Panc1 (cell line): ENCODE measurements around the gene RGS14. TPM values are rescaled to one million over a fixed set of nuclear protein-coding genes. Genes with fewer than 3 reads are reported as not detected.

Experiments used
- ATAC-seq: fragments of 200-7000 bp; cut with Tn5 transposase; 2 replicates; pipeline ENCODE4 v1.9.1; 2020; ENCODE audit warnings: mild to moderate bottlenecking, moderate library complexity
- BruUV-seq: library from RNA; stranded (reverse); fragments of 400-500 nt; replicated peaks from 2 replicates; lab custom pipeline; 2021; lab: Mats Ljungman, UMichigan
- CTCF ChIA-PET: fragments of 300-600 bp; sonication (Branson Sonifier 250); formaldehyde crosslinking; loops from one replicate; lab custom pipeline; 2022; ENCODE audit warnings: antibody characterized with exemption; lab: Charles Lee
- POLR2A ChIA-PET: fragments of 300-600 bp; sonication (Branson Sonifier 250); formaldehyde crosslinking; loops from one replicate; lab custom pipeline; 2022; ENCODE audit warnings: antibody characterized with exemption; lab: Charles Lee
- DNase-seq: peaks from one replicate; pipeline ENCODE4 v3.0.0-alpha.2; 2010; ENCODE audit warnings: low read depth, low spot score
- H3K27ac ChIP-seq: 2 replicates; pipeline ENCODE4 v1.5.1; 2011; ENCODE audit warnings: mild to moderate bottlenecking, low read length, inconsistent platforms
- H3K27me3 ChIP-seq: fragments of 200-500 bp; sonication (Bioruptor generic); 2 replicates; pipeline ENCODE4 v1.6.0; 2014; ENCODE audit warnings: low read length, inconsistent platforms; ENCODE audit not compliant: control insufficient read depth, insufficient read depth
- H3K36me3 ChIP-seq: fragments of 200-500 bp; sonication (Bioruptor generic); 2 replicates; pipeline ENCODE4 v1.5.1; 2014; ENCODE audit warnings: inconsistent platforms, mild to moderate bottlenecking, low read length, moderate library complexity; ENCODE audit not compliant: control insufficient read depth, insufficient read depth
- H3K4me1 ChIP-seq: 2 replicates; pipeline ENCODE4 v1.5.1; 2011; ENCODE audit warnings: inconsistent platforms, mild to moderate bottlenecking, low read length, moderate library complexity; ENCODE audit not compliant: control insufficient read depth, insufficient read depth
- H3K4me3 ChIP-seq, 2 experiments: 2 replicates each; pipeline ENCODE4 v1.5.1; 2011 to 2012; ENCODE audit warnings: low read depth in 2 of 2, low read length in 2 of 2, mild to moderate bottlenecking in 2 of 2, inconsistent platforms in 1 of 2, moderate library complexity in 1 of 2
- H3K9me3 ChIP-seq: fragments of 200-500 bp; sonication (Bioruptor generic); 2 replicates; pipeline ENCODE4 v1.5.1; 2014; ENCODE audit warnings: low read depth, mild to moderate bottlenecking, inconsistent platforms, low read length, moderate library complexity; ENCODE audit not compliant: control insufficient read depth, insufficient read depth
- POLR2AphosphoS5 ChIP-seq: IDR thresholded peaks from 2 replicates; pipeline ENCODE4 v1.6.1; 2012; ENCODE audit warnings: mild to moderate bottlenecking, low read depth, low read length, moderate library complexity
- SIN3A ChIP-seq: IDR thresholded peaks from 2 replicates; pipeline ENCODE4 v1.6.1; 2012; ENCODE audit warnings: low read depth, mild to moderate bottlenecking, low read length, moderate library complexity, borderline replicate concordance; ENCODE audit not compliant: insufficient read depth
- TCF7L2 ChIP-seq: IDR thresholded peaks from 2 replicates; pipeline ENCODE4 v1.6.1; 2011; ENCODE audit warnings: mild to moderate bottlenecking, low read depth, low read length, inconsistent platforms
- in situ Hi-C: cut with HindIII; loops from 2 replicates; pipeline ENCODE4 v1.10.0; 2016; ENCODE audit warnings: low sequenced_read_pairs, low pct_unique_long_range_greater_than_20kb
- intact Hi-C: fragments of 100-400 bp; cut with micrococcal nuclease; formaldehyde crosslinking; loops from one replicate; pipeline ENCODE4 v1.10.0; 2022; ENCODE audit not compliant: unreplicated experiment
- total RNA-seq: library from RNA; stranded (reverse); gene quantifications from one replicate; pipeline ENCODE4 v1.2.1, GENCODE V29; 2021; ENCODE audit not compliant: unreplicated experiment
- TF ChIP-seq, protein P1 (sequence below), 2 experiments: IDR thresholded peaks; 2 replicates each; pipeline ENCODE4 v1.6.1; 2011 to 2012; ENCODE audit warnings: low read depth in 2 of 2, control low read depth in 1 of 2, low read length in 1 of 2, mild to moderate bottlenecking in 1 of 2, moderate library complexity in 1 of 2; ENCODE audit not compliant: insufficient read depth in 1 of 2
- TF ChIP-seq, protein P2 (sequence below): fragments of 450-650 bp; IDR thresholded peaks from 2 replicates; pipeline ENCODE4 v1.5.1; 2017; ENCODE audit warnings: mild to moderate bottlenecking

Gene RGS14
- total RNA-seq, 1 experiment from 2014 or later: 13.5 TPM

DNA sequence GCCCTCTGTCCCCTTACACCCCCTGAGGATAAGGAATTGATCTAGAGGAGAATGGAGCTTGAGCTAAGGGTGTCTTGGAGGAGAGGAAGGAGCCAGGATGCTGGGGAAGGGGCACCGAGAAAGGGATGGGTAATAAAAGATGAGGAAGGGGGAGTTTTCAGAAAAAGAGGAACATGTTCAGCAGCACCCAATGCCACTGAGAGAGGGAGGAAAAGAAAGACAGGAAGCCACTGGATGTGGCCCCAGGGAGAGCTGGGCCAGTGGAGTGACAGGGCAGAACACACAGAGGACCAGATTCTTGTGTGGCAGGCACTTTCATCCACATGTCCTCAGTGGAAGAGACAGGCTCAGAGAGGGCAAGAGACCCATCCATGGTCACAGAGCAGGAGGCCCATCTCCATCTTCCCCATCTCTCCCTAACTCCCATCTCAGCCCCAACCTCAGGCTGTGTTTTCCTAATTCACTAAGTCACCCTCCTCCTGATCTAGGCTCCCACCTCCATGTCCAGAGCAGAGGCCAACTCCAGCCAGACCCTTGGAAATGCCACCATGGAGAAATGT is 35.6 kb downstream of the RGS14 start:
- Histone ChIP-seq H3K4me1 (peaks cover 3% of the 10 kb centered on the region; the same call in 1 of the 2 replicates), H3K9me3 (no peaks in the 10 kb centered on the region), H3K36me3 (no peaks in the 10 kb centered on the region), H3K4me3 (no peak overlapping the region), H3K27ac (no peak overlapping the region), H3K27me3 (no peaks in the 10 kb centered on the region)
- ChIA-PET CTCF (interaction anchor here (1.3 kb wide), 1 partner anchor 9 kb away, joined by 3 read pairs; no protein-coding TSS in a partner anchor), POLR2A (no interaction called here)
- intact Hi-C loops: loop anchor here (5.0 kb wide), 1 partner anchor 104 kb away; the partner anchor contains the start of gene PDLIM7
- in situ Hi-C loops: no loop called here
- DNase-seq (no peak), ATAC-seq (no peak)
- TF ChIP-seq, protein P1, sequence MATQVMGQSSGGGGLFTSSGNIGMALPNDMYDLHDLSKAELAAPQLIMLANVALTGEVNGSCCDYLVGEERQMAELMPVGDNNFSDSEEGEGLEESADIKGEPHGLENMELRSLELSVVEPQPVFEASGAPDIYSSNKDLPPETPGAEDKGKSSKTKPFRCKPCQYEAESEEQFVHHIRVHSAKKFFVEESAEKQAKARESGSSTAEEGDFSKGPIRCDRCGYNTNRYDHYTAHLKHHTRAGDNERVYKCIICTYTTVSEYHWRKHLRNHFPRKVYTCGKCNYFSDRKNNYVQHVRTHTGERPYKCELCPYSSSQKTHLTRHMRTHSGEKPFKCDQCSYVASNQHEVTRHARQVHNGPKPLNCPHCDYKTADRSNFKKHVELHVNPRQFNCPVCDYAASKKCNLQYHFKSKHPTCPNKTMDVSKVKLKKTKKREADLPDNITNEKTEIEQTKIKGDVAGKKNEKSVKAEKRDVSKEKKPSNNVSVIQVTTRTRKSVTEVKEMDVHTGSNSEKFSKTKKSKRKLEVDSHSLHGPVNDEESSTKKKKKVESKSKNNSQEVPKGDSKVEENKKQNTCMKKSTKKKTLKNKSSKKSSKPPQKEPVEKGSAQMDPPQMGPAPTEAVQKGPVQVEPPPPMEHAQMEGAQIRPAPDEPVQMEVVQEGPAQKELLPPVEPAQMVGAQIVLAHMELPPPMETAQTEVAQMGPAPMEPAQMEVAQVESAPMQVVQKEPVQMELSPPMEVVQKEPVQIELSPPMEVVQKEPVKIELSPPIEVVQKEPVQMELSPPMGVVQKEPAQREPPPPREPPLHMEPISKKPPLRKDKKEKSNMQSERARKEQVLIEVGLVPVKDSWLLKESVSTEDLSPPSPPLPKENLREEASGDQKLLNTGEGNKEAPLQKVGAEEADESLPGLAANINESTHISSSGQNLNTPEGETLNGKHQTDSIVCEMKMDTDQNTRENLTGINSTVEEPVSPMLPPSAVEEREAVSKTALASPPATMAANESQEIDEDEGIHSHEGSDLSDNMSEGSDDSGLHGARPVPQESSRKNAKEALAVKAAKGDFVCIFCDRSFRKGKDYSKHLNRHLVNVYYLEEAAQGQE (IDR thresholded peaks at IDR 0.05; ENCODE audit: insufficient read depth in 1 of 2, low read depth in 2 of 2, low read length in 1 of 2): no peak
- no peak for TF ChIP-seq TCF7L2
- no peak for TF ChIP-seq POLR2AphosphoS5
- no peak for TF ChIP-seq SIN3A
- TF ChIP-seq, protein P2, sequence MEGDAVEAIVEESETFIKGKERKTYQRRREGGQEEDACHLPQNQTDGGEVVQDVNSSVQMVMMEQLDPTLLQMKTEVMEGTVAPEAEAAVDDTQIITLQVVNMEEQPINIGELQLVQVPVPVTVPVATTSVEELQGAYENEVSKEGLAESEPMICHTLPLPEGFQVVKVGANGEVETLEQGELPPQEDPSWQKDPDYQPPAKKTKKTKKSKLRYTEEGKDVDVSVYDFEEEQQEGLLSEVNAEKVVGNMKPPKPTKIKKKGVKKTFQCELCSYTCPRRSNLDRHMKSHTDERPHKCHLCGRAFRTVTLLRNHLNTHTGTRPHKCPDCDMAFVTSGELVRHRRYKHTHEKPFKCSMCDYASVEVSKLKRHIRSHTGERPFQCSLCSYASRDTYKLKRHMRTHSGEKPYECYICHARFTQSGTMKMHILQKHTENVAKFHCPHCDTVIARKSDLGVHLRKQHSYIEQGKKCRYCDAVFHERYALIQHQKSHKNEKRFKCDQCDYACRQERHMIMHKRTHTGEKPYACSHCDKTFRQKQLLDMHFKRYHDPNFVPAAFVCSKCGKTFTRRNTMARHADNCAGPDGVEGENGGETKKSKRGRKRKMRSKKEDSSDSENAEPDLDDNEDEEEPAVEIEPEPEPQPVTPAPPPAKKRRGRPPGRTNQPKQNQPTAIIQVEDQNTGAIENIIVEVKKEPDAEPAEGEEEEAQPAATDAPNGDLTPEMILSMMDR: no peak
- BruUV-seq: no TSS peak

DNA sequence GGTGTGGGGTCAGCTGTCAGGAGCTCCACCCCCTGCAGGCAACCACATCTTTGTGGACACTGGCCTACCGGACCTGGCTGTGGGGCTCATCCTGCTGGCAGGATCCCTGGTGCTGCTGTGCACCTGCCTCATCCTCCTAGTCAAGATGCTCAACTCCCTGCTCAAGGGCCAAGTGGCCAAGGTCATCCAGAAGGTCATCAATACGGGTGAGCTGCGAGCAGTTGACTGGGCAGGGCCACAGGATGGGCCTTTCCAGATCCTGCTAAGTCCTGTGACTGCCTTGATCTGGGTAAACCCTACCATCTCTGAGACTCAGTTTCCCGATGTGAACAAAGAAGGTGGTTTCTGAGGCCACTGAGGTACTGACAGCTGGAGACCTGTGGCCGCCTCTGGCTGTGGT is 36.3 kb downstream of the RGS14 start:
- no peaks in the 10 kb centered on the region for H3K9me3 ChIP-seq
- no peaks in the 10 kb centered on the region for H3K36me3 ChIP-seq
- ChIA-PET POLR2A (no interaction called here), CTCF (no interaction called here)
- intact Hi-C loops (loop anchor here (5.0 kb wide), 1 partner anchor 103 kb away; the partner anchor contains the start of gene PDLIM7), in situ Hi-C loops (no loop called here)
- H3K27me3 ChIP-seq: no peaks in the 10 kb centered on the region
- no peak for DNase-seq
- H3K27ac ChIP-seq: no peak overlapping the region
- no TSS peak for BruUV-seq
- H3K4me1 ChIP-seq: peaks cover 3% of the 10 kb centered on the region; the same call in 1 of the 2 replicates
- no peak overlapping the region for H3K4me3 ChIP-seq
- no peak for ATAC-seq
- TF ChIP-seq TCF7L2 (no peak), POLR2AphosphoS5 (no peak), SIN3A (no peak)
- TF ChIP-seq, protein P2: no peak
- TF ChIP-seq, protein P1 (IDR thresholded peaks at IDR 0.05; ENCODE audit: insufficient read depth in 1 of 2, low read depth in 2 of 2, low read length in 1 of 2): no peak
